KMS-11 (cell line): ENCODE data around the gene RPEL1.

ENCODE experiments used
- H2AFZ ChIP-seq: fragments of 200-600 bp; sonication (generic); 2 replicates; pipeline ENCODE4 v1.6.1; 2016; ENCODE audit warnings: antibody characterized with exemption, mixed run types, low read depth
- H3K27ac ChIP-seq: fragments of 200-600 bp; sonication (generic); 2 replicates; pipeline ENCODE4 v1.6.1; 2016; ENCODE audit warnings: mild to moderate bottlenecking, mixed run types
- H3K27me3 ChIP-seq: fragments of 200-600 bp; sonication (generic); 2 replicates; pipeline ENCODE4 v1.6.1; 2017; ENCODE audit warnings: mild to moderate bottlenecking, low read depth, mixed run types, moderate library complexity; ENCODE audit not compliant: insufficient read depth
- H3K36me3 ChIP-seq: fragments of 200-600 bp; sonication (generic); 2 replicates; pipeline ENCODE4 v1.6.1; 2017; ENCODE audit warnings: mild to moderate bottlenecking, mixed run types; ENCODE audit not compliant: insufficient read depth
- H3K4me1 ChIP-seq: fragments of 200-600 bp; sonication (generic); 2 replicates; pipeline ENCODE4 v1.6.1; 2016; ENCODE audit warnings: mild to moderate bottlenecking, low read depth, mixed run types; ENCODE audit not compliant: poor library complexity, severe bottlenecking
- H3K4me2 ChIP-seq: fragments of 200-600 bp; sonication (generic); 2 replicates; pipeline ENCODE4 v1.7.0; 2016; ENCODE audit warnings: mild to moderate bottlenecking, mixed run types
- H3K4me3 ChIP-seq: fragments of 200-600 bp; sonication (generic); IDR thresholded peaks from 2 replicates; pipeline ENCODE4 v1.6.1; 2017; ENCODE audit warnings: low read depth, low read length, mixed read lengths; ENCODE audit not compliant: insufficient read depth
- H3K79me2 ChIP-seq: fragments of 200-600 bp; sonication (generic); 2 replicates; pipeline ENCODE4 v1.6.1; 2016; ENCODE audit warnings: low read depth, mixed run types; ENCODE audit not compliant: insufficient read depth
- H3K9ac ChIP-seq: fragments of 200-600 bp; sonication (generic); 2 replicates; pipeline ENCODE4 v1.6.1; 2016; ENCODE audit warnings: mild to moderate bottlenecking, mixed run types
- H4K20me1 ChIP-seq: fragments of 200-600 bp; sonication (generic); 2 replicates; pipeline ENCODE4 v1.6.1; 2016; ENCODE audit warnings: mild to moderate bottlenecking, mixed run types; ENCODE audit not compliant: insufficient read depth
- TF ChIP-seq, protein P1 (sequence below): fragments of 200-600 bp; sonication (generic); conservative IDR thresholded peaks from 2 replicates; pipeline ENCODE4 v1.6.1; 2017; ENCODE audit warnings: low read depth, mild to moderate bottlenecking, antibody characterized with exemption, low read length, moderate library complexity, mixed read lengths

RPEL1 gene

DNA sequence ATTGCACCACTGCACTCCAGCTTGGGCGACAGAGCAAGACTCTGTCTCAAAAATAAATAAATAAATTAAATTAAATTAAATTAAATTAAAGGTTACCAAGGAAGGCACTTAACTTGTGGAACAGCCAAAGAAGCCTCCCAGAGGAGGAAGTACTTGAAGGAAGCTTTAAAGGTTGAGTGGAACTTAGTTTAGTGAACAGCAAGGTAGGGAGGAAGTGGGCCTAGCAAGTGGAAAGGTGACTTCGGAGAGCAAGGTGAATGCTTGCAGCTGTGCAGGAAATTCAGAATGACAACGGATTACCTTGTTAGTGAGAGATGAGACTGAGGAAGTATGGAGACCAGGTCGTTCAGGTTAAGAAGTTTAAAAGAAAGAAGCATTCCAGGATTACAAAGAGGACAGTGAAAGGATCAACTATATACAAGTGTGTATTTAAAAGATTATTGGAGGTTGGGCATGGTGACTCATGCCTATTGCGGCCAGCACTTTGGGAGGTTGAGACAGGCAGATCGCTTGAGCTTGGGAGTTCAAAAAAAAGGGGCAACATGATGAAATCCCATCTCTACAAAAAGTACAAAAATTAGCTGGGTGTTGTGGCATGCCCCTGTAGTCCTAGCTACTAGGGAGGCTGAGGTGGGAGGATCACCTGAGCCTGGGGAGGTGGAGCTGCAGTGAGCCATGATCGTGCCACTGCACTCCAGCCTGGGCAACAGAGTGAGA lies 12.8 kb upstream of the RPEL1 start:
- Histone ChIP-seq H3K79me2 (no peaks in the 10 kb centered on the region), H3K27me3 (no peaks in the 10 kb centered on the region), H3K27ac (no peak overlapping the region), H3K4me1 (no peaks in the 10 kb centered on the region), H3K4me3 (no peak overlapping the region), H3K4me2 (no peak overlapping the region), H2AFZ (no peak overlapping the region), H4K20me1 (no peaks in the 10 kb centered on the region), H3K36me3 (no peaks in the 10 kb centered on the region), H3K9ac (no peak overlapping the region)
- TF ChIP-seq, protein P1, sequence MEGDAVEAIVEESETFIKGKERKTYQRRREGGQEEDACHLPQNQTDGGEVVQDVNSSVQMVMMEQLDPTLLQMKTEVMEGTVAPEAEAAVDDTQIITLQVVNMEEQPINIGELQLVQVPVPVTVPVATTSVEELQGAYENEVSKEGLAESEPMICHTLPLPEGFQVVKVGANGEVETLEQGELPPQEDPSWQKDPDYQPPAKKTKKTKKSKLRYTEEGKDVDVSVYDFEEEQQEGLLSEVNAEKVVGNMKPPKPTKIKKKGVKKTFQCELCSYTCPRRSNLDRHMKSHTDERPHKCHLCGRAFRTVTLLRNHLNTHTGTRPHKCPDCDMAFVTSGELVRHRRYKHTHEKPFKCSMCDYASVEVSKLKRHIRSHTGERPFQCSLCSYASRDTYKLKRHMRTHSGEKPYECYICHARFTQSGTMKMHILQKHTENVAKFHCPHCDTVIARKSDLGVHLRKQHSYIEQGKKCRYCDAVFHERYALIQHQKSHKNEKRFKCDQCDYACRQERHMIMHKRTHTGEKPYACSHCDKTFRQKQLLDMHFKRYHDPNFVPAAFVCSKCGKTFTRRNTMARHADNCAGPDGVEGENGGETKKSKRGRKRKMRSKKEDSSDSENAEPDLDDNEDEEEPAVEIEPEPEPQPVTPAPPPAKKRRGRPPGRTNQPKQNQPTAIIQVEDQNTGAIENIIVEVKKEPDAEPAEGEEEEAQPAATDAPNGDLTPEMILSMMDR, result no peak

DNA sequence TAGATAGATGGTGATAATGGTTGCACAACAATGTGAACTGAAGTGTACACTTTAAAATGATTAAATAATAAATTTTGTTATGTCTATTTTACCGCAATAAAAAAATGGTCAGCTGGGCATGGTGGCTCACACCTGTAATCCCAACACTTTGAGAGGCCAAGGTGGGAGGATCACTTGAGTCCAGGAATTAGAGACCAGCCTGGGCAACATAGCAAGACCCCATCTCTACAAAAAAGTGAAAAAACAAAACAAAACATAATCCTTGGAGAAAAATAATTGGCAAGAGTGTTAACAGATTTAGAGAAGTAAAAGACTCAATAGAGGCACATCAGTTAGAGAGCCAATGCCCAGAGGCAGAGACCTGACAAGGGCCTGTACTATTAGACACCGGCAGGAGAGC lies 9.9 kb upstream of the RPEL1 start:
- TF ChIP-seq, protein P1, result no peak
- Histone ChIP-seq H3K4me2 (no peak overlapping the region), H3K36me3 (no peaks in the 10 kb centered on the region), H3K27ac (no peak overlapping the region), H4K20me1 (no peaks in the 10 kb centered on the region), H3K9ac (no peak overlapping the region), H3K4me3 (no peak overlapping the region), H3K4me1 (no peaks in the 10 kb centered on the region), H2AFZ (no peak overlapping the region), H3K79me2 (no peaks in the 10 kb centered on the region), H3K27me3 (no peaks in the 10 kb centered on the region)

DNA sequence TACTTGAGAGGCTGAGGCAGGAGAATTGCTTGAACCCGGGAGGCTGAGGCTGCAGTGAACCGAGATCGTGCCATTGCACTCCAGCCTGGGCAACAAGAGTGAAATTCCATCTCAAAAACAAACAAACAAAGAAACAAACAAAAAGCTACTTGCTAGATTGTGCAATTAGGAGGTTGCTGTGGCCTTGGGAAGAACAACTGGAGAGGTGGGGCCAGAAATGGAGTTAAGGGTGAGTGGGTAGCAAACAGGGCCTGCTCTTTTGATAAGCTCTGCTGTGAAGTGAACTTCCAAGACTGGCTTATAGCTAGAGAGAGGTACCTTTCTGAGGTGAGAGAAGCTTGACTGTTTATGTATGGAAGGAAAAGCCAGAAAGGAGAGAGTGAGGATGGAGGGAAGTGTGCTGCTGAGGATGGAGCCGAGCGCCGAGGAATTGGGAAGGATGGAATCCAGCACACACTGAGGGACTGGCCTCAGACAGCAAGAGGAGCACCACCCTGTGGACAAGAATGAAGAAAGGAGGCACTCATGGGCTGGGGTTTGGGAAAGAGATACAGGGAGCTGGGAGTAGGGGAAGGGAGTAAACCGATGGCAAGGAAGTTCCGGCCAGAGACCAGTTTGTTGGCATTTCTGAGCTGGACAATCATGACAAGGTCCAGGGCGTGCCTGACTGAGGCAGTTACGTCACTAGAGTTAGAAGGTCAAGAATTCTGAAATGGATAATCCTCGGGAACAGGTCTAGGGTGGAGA lies 7.0 kb upstream of the RPEL1 start:
- Histone ChIP-seq H3K79me2 (no peaks in the 10 kb centered on the region), H3K4me1 (peaks cover 4% of the 10 kb centered on the region), H3K36me3 (no peaks in the 10 kb centered on the region), H3K27ac (no peak overlapping the region), H3K4me2 (no peak overlapping the region), H4K20me1 (no peaks in the 10 kb centered on the region), H3K9ac (no peak overlapping the region), H3K27me3 (no peaks in the 10 kb centered on the region), H2AFZ (no peak overlapping the region), H3K4me3 (no peak overlapping the region)
- TF ChIP-seq, protein P1, result no peak

DNA sequence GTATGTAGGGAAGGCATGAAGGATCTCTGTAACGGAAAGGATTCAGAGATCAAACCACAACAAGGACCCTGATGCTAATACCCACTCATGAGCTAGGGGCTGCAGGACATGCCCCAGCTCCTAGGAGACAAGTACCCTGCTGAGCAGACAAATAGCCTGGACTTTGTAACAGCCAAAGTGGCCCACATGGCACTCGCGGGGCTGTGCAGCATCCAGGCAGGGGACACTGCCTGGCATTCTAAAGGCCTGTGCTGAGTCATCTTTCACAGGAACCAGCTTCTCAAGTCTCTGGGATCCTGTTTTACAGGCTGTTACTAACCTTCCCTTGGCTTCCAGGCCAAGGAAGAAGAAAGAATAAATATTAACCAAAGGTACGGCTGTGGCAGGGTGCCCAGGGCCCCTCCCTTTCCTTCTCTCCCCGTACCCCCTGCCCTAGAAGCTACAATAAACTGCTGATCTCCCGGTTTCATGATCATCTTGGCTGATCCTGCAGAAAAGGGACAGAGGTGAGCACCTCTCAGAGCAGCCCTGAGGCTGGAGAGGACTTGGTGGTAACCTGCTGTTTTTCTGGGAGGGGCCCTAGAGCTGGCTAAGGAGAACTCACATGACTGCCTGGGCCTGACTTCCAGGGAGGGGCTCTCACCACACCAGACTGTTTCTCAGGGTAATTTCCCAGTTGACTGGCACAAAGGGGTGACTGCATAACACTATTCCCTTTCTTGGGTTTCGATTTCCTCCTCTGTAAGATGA lies 4.2 kb upstream of the RPEL1 start:
- Histone ChIP-seq H4K20me1 (no peaks in the 10 kb centered on the region), H3K27ac (no peak overlapping the region), H3K4me2 (no peak overlapping the region), H3K4me1 (peaks cover 4% of the 10 kb centered on the region), H3K4me3 (no peak overlapping the region), H3K9ac (no peak overlapping the region), H3K79me2 (no peaks in the 10 kb centered on the region), H2AFZ (no peak overlapping the region), H3K27me3 (no peaks in the 10 kb centered on the region), H3K36me3 (no peaks in the 10 kb centered on the region)
- TF ChIP-seq, protein P1, result no peak
